ENCODE results near the gene CHMP2A. TPM values are rescaled to one million over a fixed set of nuclear protein-coding genes. Genes with fewer than 3 reads are reported as not detected.
A peak's percentile ranks its signal among the peaks of the same experiment; 100 is the strongest.

CHMP2A gene
- 10 to 100 TPM; 60.5 to 62.4 TPM for total RNA-seq
- polyA plus RNA-seq (2013, experiment 1 of 2), result 103 TPM
- 95.0 TPM for polyA plus RNA-seq (2013, experiment 2 of 2)
- total RNA-seq, result 23.1 to 73.5 (median 44.0) reads per million in 172 experiments

DNA sequence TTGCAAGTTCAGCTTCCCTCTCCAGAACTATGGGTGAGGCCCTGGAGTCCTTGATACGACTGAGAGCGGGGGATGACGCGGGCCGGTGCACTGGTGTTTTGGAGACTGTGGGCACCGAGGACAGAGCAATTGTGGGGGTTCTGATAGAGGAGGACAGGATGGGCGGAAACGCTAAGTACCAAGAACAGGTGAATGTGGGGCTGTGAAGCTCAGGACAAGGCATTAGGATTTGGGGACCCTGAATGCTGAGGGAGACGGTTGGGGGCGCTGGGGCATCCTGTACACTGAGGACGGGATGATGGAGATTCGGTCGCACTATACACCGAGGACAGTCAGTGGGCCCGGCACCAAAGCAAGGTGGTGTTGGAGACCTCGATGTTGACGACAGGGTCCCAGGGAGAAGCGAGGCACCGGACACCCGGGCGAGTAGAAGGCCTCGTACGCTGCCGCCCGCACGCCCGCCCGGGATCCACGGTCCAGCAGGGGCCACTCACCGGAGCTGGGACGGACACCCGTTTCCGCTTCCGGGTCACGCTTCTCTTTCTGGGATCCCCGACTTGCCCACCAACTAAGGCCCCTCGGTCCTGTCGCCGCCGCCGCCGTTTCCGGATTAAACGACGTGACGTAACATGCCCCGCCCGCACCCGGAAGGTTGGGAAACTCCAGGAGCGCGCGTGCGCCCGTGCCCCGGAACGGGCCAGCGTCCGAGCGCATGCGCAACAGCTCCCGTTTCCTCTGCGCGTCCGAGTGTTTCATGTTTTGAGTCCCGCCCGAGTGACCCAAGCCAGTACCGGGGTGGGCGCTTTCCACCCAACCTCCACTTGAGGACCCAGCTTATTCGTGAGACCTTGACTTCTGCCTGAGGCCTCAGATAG lies at the start of gene CHMP2A:
Gene CHMP2A (minus strand): TSS at position 612 of the 875 bp plus-strand sequence. CDS start 893 bp downstream, outside the sequence.
- H3K27me3 Mint-ChIP-seq, result no peaks in the 10 kb centered on the region
- no peaks in the 10 kb centered on the region for H3K9me3 Mint-ChIP-seq
- DNase-seq (peak; percentile 95 to 99 (median 96)), ATAC-seq (ENCODE audit: poor library complexity) (peak; percentile 40)
- Histone ChIP-seq H3K27me3 (ENCODE audit: control insufficient read depth in 1 of 2, insufficient read depth in 2 of 2, low read length in 2 of 2) (no peaks in the 10 kb centered on the region), H3K9me3 (ENCODE audit: control insufficient read depth in 1 of 2, insufficient read depth in 1 of 2, low read length in 2 of 2) (no peaks in the 10 kb centered on the region), H3K27ac (ENCODE audit: low read depth in 1 of 2, low read length in 2 of 2) (peak within 1 kb of the TSS; percentile 92 to 99), H3K36me3 (ENCODE audit: insufficient read depth, low read length) (peaks cover 60% of the 10 kb centered on the region), H3K4me3 (ENCODE audit: low read length) (peak within 1 kb of the TSS; percentile 96), H3K4me1 (ENCODE audit: insufficient read depth, low read length) (peaks cover 59% of the 10 kb centered on the region)
- ChIA-PET CTCF (interaction anchor here (2.5 to 3.3 kb wide), 2 partner anchors 35 to 41 kb away, joined by 11 to 26 read pairs; partner anchors contain the start of gene ZBTB45), POLR2A (interaction anchor here (0.7 to 3.6 kb wide), 14 partner anchors 8 to 371 kb away, joined by 3 to 64 read pairs (median 7); partner anchors contain the start of genes MZF1, TRIM28, ZBTB45 and ZNF497)
- peaks cover 62% of the 10 kb centered on the region for H3K4me1 Mint-ChIP-seq (ENCODE audit: low read depth)
- peak within 1 kb of the TSS; percentile 92 for H3K4me3 Mint-ChIP-seq
- TF ChIP-seq, protein P1, sequence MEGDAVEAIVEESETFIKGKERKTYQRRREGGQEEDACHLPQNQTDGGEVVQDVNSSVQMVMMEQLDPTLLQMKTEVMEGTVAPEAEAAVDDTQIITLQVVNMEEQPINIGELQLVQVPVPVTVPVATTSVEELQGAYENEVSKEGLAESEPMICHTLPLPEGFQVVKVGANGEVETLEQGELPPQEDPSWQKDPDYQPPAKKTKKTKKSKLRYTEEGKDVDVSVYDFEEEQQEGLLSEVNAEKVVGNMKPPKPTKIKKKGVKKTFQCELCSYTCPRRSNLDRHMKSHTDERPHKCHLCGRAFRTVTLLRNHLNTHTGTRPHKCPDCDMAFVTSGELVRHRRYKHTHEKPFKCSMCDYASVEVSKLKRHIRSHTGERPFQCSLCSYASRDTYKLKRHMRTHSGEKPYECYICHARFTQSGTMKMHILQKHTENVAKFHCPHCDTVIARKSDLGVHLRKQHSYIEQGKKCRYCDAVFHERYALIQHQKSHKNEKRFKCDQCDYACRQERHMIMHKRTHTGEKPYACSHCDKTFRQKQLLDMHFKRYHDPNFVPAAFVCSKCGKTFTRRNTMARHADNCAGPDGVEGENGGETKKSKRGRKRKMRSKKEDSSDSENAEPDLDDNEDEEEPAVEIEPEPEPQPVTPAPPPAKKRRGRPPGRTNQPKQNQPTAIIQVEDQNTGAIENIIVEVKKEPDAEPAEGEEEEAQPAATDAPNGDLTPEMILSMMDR (IDR thresholded peaks at IDR 0.05), result no peak
- H3K27ac Mint-ChIP-seq, result peak within 1 kb of the TSS; percentile 96
- H3K36me3 Mint-ChIP-seq (ENCODE audit: low read depth), result peaks cover 89% of the 10 kb centered on the region
- intact Hi-C loops (cut with DNase I, micrococcal nuclease), result loop anchor here in 1 of 2 experiments (1.0 kb wide), 2 partner anchors 10 to 35 kb away; partner anchors contain the start of genes TRIM28 and ZBTB45

DNA sequence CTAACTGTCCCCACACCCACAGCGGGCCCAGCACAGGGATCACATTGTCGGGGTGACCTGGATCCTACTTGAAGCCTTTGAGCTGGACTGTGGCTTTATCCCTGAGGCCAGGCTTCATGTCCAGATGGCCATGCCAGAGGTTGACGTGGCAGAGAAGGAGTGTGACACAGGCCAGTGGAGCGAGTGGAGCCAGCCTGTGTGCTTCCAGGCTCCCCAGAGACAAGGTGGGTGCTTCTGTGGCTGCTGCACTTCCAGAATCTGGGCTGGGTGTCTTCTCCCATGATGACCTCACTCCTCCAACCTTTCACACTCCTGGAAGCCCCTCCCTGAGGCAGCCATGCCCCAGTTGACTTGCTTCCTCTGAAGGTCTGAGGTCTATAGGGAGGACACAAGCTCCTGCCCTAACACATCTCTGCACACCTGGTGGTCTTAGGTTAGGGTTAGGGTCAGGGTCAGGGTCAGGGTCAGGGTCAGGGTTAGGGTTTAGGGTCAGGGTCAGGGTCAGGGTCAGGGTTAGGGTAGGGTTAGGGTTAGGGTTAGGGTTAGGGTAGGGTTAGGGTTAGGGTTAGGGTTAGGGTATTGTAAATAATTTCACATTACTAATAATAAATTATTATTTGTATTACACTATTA lies 31.3 kb upstream of the CHMP2A start:
- H3K36me3 Mint-ChIP-seq (ENCODE audit: low read depth), result peaks cover 15% of the 10 kb centered on the region

More for the DNA sequence above, 31.3 kb upstream of the CHMP2A start:
- H3K27me3 Mint-ChIP-seq, result no peaks in the 10 kb centered on the region
- Histone ChIP-seq H3K27me3 (ENCODE audit: control insufficient read depth in 1 of 2, insufficient read depth in 2 of 2, low read length in 2 of 2) (no peaks in the 10 kb centered on the region), H3K4me1 (ENCODE audit: insufficient read depth, low read length) (peaks cover 3% of the 10 kb centered on the region), H3K4me3 (ENCODE audit: low read length) (no peak overlapping the region), H3K36me3 (ENCODE audit: insufficient read depth, low read length) (peaks cover 21% of the 10 kb centered on the region), H3K9me3 (ENCODE audit: control insufficient read depth in 1 of 2, insufficient read depth in 1 of 2, low read length in 2 of 2) (no peaks in the 10 kb centered on the region), H3K27ac (ENCODE audit: low read depth in 1 of 2, low read length in 2 of 2) (no peak overlapping the region)
- ATAC-seq (ENCODE audit: poor library complexity), result no peak
- peaks cover 2% of the 10 kb centered on the region for H3K4me1 Mint-ChIP-seq (ENCODE audit: low read depth)
- no peak overlapping the region for H3K27ac Mint-ChIP-seq
- intact Hi-C loops (cut with DNase I, micrococcal nuclease), result no loop called here
- POLR2A ChIA-PET, result no interaction called here
- no peaks in the 10 kb centered on the region for H3K9me3 Mint-ChIP-seq
- TF ChIP-seq, protein P1 (IDR thresholded peaks at IDR 0.05), result no peak
- H3K4me3 Mint-ChIP-seq, result no peak overlapping the region
- no peak for DNase-seq
- CTCF ChIA-PET, result no interaction called here
